GM10248 (cell line): ENCODE measurements around the gene DCAF4L1.

Source experiments
- CTCF ChIA-PET: fragments of 300-600 bp; sonication (Branson Sonifier 250); formaldehyde crosslinking; extraction: SDS; loops from one replicate; lab custom pipeline; 2021; ENCODE audit warnings: antibody characterized with exemption; lab: Yijun Ruan, JAX
- POLR2A ChIA-PET: fragments of 350-650 bp; sonication (Branson Sonifier 250); formaldehyde crosslinking; extraction: SDS; loops from one replicate; lab custom pipeline; 2020; ENCODE audit warnings: antibody characterized with exemption; lab: Yijun Ruan, JAX
- DNase-seq: peaks from one replicate; pipeline ENCODE4 v3.0.0; 2012; ENCODE audit errors: extremely low spot score
- CTCF ChIP-seq: IDR thresholded peaks from 2 replicates; pipeline ENCODE4 v1.5.1; 2012; ENCODE audit warnings: mild to moderate bottlenecking, low read depth; ENCODE audit errors: extremely low read depth, missing control alignments, control extremely low read depth

Gene DCAF4L1

GRCh38 chr4:41977709-41978108 is 3.8 kb upstream of the DCAF4L1 start:
- no peak for DNase-seq
- ChIA-PET POLR2A (interaction anchor here (0.6 kb wide), 1 partner anchor 37 kb away, joined by 3 read pairs; no protein-coding TSS in a partner anchor), CTCF (interaction anchor here (0.9 to 2.8 kb wide), 3 partner anchors 9 to 14 kb away, joined by 4 to 10 read pairs (median 9); no protein-coding TSS in a partner anchor)
- no peak for TF ChIP-seq CTCF

GRCh38 chr4:41982716-41983115 is 1.2 kb downstream of the DCAF4L1 start:
- ChIA-PET CTCF (interaction anchor here (1.2 kb wide), 1 partner anchor 16 kb away, joined by 4 read pairs; no protein-coding TSS in a partner anchor), POLR2A (no interaction called here)
- TF ChIP-seq CTCF, result no peak
- no peak for DNase-seq

GRCh38 chr4:41985151-41985550 is 3.6 kb downstream of the DCAF4L1 start:
- POLR2A ChIA-PET, result no interaction called here
- CTCF ChIA-PET, result interaction anchor here (0.9 kb wide), 1 partner anchor 18 kb away, joined by 3 read pairs; no protein-coding TSS in a partner anchor

GRCh38 chr4:41989994-41990364 is 8.4 kb downstream of the DCAF4L1 start:
- ChIA-PET POLR2A (no interaction called here), CTCF (interaction anchor here (0.9 to 1.7 kb wide), 4 partner anchors 14 to 290 kb away, joined by 3 to 5 read pairs (median 4); no protein-coding TSS in a partner anchor)
- TF ChIP-seq CTCF, result no peak
- DNase-seq, result no peak

More at GRCh38 chr4:41985151-41985550, 3.6 kb downstream of the DCAF4L1 start:
- no peak for TF ChIP-seq CTCF
- DNase-seq, result no peak

GRCh38 chr4:41990365-41991111 is 9.0 kb downstream of the DCAF4L1 start, which contains the start of gene SLC30A9:
TSS of gene SLC30A9 (plus strand) at chr4:41990530. CDS start at chr4:41990652, 122 bp downstream.
- DNase-seq, result peak; percentile 98
- peak; percentile 15 for TF ChIP-seq CTCF
- ChIA-PET CTCF (interaction anchor here (0.9 to 1.7 kb wide), 4 partner anchors 13 to 290 kb away, joined by 3 to 5 read pairs (median 4); no protein-coding TSS in a partner anchor), POLR2A (no interaction called here)

- no peak for DNase-seq
- TF ChIP-seq CTCF, result no peak
- POLR2A ChIA-PET, result interaction anchor here (0.5 kb wide), 1 partner anchor 16 kb away, joined by 3 read pairs; no protein-coding TSS in a partner anchor
- CTCF ChIA-PET, result interaction anchor here (0.7 to 0.9 kb wide), 2 partner anchors 9 kb away, joined by 3 read pairs; no protein-coding TSS in a partner anchor
Observed at GRCh38 chr4:41991916-41992767, 10.6 kb downstream of the DCAF4L1 start.
